GM19025 (cell line): Measurements from ENCODE around the gene TSFM.

Experiments used
- ATAC-seq: cut with Tn5 transposase; IDR thresholded peaks from one replicate; pipeline ENCODE4 v1.9.1; 2021; ENCODE audit warnings: mild to moderate bottlenecking, low read depth, moderate library complexity; ENCODE audit not compliant: unreplicated experiment

TSFM gene

DNA sequence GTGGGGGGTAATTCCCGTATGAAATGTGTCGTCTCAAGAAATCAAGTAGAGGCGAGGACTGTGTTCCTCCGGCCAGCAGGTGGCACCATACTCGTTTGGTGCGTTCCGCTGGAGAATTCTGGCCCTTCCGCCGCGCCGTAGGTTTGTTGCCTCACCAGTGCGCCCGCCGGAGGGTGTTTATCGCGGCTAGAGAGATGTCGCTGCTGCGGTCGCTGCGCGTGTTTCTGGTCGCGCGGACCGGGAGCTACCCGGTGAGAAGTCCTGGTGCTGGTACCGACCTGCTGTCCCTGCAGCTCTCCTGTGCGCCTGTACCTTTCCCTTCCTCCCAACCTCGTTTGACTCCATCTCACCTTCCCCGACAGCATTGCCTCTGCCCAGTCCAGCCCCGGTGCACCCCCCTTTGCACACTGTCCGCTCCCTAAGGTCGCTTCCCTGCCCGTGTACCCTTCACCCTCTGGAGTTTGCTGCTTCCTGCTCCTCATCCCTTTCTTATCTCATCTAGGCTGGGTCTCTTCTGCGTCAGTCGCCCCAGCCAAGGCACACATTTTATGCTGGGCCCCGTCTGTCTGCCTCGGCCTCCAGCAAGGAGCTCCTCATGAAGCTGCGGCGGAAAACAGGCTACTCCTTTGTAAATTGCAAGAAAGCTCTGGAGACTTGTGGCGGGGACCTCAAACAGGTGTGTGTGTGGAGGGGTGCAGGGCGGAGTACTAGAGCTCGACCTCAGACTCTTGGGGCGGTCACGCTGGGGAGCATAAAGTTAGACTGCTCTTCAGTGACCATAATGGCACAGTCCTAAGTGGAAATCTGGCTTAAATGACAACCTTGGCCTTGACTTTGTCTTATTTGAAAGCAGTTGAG is at the start of gene TSFM:
TSS of gene TSFM (plus strand) at position 180 of the 858 bp plus-strand sequence. CDS start at position 195, 15 bp downstream.
- ATAC-seq: peak; percentile 94

GRCh38 chr12:57733928-57734327 is 48.7 kb upstream of the TSFM start:
- no peak for ATAC-seq

GRCh38 chr12:57734591-57734990 is 48.0 kb upstream of the TSFM start:
- ATAC-seq: no peak

GRCh38 chr12:57735198-57735855 is 47.3 kb upstream of the TSFM start:
- no peak for ATAC-seq

DNA sequence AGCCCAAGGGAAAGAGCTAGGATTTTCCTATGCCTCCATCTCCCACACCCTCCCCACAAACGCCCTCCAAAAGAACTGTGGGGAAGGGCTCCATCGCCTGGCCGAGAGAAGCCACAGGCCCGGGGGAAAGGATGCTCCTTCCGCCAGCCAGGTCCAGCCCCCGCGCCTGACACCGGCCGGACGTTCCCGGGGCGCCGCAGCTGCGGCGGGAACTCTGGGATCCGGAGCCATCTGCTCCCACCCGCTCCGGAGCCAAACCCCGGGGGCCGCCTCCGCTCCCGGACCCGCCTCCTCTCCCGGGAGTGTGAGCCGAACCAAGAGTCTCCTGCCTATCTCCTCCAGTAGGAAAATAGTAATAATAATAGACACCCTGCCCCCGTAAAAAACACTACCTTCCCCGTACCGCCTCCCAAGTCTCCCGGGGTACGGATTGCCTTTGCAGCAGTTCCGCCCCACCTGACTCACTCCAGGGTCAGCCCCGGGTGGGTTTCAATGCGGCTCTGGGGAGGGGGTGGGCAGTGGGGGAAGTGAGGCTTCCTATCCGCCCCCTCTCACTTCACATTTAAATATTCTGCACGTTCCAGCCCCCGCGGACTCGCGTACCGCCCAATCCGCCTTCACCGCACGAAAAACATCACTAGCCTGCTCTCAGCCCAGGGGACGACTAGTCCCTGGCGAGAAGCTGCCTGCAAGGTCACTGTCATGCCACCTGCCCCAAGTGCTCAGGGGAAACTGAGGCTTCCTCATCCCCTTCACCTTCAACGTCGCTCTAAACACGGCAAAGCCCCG is 46.4 kb upstream of the TSFM start:
- no peak for ATAC-seq

- no peak for ATAC-seq
Measured at GRCh38 chr12:57736741-57737466, 45.7 kb upstream of the TSFM start.

DNA sequence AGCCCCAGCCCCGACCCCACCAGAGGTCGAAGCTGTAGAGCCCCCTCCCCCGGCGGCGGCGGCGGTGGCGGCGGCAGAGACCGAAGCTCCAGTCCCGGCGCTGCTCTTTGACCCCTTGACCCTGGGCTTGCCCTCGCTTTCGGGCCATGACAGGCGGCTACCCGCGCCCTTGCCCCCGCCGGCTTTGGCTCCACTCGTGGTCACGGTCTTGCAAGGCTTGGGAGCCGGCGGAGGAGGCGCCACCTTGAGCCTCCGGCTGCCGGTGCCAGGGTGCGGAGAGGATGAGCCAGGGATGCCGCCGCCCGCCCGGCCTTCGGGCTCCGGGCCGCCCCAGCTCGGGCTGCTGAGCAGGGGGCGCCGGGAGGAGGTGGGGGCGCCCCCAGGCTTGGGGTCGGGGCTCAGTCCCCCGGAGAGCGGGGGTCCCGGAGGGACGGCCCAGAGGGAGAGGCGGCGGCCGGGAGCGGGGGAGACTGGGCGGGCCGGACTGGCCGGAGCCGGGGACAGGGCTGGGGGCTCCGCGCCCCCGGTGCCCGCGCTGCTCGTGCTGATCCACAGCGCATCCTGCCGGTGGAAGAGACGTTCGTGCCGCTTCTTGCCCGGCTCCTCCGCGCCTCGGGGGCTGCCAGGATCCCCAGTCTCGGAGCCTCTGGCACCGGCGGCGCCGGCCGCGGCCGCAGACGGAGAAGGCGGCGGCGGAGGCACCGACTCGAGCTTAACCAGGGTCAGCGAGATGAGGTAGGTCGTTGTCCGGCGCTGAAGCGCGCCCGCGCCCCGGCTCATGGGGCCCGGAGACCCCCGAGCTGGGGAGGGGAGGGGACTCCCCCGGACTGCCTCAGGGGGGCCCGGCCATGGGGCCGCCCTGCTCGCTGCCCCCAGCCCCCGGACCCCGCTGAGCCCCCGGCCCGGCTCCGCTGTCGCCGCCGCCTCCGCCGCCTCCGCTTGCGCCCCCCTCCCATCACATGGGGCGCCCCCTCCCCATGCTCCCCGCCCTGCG is 44.8 kb upstream of the TSFM start:
- no peak for ATAC-seq

DNA sequence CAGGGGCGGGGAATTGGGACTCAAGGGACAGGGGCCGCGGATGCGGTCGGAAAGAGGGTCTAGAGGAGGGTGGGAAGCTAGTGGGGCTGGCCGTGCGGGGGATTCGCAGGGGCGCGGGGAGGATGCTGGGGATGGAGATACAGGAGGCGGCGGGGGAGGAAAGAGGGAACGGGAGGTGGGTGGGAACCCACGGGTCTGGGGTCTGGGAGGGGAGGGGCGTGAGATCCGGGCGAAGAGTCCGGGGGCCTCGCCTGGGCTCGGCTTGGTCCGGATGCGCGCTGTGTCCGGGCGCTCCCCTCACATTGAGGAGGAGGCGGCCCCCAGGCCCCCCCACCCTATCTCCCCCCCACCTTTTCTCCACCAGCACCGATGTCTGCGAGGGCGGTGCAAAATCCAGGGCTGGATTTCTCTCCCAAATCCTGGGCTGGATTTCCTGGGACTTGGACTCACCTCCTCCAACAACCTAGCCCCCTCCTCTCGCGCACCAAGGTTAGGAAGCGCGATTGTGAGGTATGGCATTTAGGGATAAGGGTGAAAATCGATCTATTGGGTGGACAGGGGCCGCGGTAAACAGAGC is 43.8 kb upstream of the TSFM start, which contains the start of gene AGAP2:
TSS of gene AGAP2 (minus strand) at position 82 of the 577 bp plus-strand sequence. CDS start 496 bp downstream, outside the sequence.
- no peak for ATAC-seq

- ATAC-seq: no peak
Measured at GRCh38 chr12:57739387-57739786, 43.2 kb upstream of the TSFM start.

DNA sequence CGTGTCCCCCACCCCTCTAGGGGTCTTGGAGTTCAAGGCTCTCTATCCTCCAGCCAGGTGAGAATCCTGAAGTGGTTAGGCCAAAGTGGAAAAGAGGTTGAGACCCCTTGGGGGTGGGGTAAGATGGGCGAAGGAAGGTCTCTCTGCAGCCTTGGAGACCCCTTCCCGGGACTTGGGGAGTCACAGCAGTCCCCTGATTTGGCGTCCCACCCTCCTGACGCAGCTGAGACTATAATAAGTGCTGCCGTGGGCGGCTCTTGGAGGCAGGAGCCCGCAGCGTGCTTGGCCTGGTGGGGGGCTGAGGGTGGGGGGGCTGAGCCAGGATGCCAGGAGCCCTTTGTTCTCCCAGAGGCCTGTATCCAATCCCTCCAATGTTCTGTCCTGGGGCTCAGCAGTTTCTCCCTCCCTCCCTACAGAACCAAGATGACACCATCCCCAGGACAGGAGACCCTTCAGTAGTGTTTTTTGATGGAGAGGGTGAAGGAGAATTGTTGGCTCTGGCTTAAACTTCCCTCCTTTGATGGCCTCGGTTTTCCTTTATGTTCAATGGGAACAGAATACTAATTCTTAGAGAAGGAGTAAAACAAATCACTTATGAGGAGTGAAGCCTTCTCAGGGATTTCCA is 42.6 kb upstream of the TSFM start:
- no peak for ATAC-seq

DNA sequence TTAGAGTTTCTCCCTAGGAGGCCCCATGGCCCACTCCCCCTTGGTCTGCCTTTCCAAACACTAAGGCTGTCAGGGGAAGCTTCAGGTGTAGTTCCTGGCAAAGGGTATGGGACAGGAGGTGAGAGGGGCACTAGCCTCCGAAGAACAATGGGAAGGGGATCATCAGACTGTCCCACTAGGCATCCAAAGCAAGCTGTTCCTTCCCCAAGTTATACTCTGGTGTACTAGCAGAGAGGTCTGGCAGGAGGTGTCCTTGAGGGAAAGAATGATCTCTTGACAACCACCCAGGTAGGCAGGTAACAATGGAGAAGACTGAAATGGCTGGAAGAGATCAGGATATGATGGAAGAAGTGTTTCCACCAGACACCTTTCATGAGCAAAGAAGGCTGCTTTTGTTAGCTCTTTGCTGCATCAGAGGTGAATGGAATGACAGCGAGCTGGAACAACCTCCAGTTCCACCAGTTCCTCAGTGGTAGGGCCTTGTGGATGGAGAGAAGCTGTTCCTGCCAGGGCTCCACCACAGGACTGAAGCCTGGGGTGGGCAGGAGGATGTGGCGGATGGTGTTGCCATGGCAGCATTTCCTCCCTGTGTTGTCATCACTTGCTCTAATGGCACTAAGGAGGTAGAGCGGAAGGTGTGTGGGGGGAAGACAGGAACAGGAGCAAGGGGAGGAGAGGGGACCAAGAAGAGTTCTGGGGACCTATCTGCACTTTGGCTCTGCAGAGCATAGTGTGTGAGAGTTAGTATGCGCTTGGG is 41.8 kb upstream of the TSFM start:
- ATAC-seq: peak; percentile 35

DNA sequence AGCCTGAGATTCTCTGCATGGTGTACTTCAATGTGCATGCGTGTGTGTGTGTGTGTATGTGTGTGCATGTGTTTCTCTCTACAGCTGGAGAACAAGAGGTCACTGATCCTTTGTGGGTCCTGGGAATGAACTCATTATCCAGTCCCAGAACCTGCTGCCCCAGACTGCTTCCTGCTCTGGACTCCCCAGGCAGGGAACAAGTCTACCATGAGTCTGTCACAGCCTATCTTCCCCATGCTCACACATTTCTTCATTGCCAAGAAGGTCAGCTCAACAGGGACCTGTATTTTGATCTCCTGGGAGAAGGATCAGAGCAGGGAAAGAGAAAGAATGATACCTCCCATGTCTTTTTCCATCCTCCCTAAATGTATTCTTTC is 41.2 kb upstream of the TSFM start:
- no peak for ATAC-seq

- ATAC-seq: peak; percentile 43
Measured at GRCh38 chr12:57741844-57742738, 40.5 kb upstream of the TSFM start.

DNA sequence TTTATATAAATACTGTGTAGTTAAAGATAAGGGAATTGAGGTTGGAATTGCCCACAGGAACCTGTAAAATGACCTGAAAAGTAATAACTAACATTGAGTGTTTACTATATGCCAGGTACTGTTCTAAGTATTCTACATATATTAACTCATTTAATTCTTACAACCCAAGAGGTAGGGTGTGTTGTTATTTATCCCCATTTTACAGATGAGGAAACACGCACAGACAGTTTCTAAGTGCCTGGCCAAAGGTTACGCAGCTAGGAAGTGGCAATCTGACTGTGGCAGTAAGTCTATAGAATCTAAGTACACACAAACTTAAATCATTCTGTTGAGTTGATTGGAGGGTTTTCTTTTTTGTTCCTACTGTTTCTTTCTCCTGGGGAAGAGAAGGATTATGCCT is 38.8 kb upstream of the TSFM start:
- no peak for ATAC-seq

GRCh38 chr12:57744194-57744776 is 38.3 kb upstream of the TSFM start:
- ATAC-seq: peak; percentile 33

DNA sequence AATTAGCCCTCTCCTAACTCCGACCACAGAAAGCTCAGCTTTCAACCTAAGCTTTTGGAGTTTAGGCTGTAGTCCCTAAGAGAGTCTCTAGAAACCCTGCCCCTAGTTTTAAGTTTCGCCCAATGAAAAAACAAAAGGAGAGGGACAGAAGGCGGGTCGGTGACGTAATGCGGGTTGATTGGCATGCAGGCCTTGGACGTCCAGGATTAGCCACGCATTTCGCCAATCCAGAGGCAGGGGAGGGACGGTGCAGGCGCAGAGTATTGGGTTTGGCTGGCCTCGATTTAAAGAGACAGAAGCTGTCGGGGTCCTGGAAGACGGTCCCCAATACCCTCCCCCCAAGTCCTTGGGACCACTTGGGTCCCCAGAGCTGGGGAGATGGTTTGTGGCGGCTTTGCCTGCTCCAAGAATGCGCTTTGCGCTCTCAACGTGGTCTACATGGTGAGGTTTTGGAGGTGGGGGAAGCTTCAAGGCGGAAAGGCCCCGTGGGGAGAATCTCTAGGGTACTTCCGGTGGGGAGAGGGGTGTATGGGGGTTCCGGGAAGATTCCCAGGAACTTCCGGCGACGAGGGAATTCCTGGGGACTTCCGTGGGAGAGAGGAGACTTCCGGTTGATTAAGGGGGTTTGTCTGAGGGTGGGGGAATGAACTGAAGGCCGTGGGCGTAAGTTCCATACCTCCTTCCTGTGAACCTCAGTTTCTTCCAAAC is 37.7 kb upstream of the TSFM start, which contains the start of gene TSPAN31:
TSS of gene TSPAN31 (plus strand) at position 263 of the 708 bp plus-strand sequence. CDS start at position 379, 116 bp downstream.
- peak; percentile 75 for ATAC-seq
